Suprapubic skin (tissue), 4 donors: ENCODE data around the gene ADAM19. TPM values are rescaled to one million over a fixed set of nuclear protein-coding genes. Genes with fewer than 3 reads are reported as not detected.

Source experiments
- DNase-seq, 2 donors: peaks; one replicate each; pipeline ENCODE4 v3.0.0-alpha.2; 2019; ENCODE audit warnings: low spot score in 2 of 2
- H3K27ac ChIP-seq: fragments of 200-600 bp; sonication (generic); one replicate; pipeline ENCODE4 v1.5.1; 2019
- H3K27me3 ChIP-seq: fragments of 200-600 bp; sonication (generic); one replicate; pipeline ENCODE4 v1.5.1; 2019
- H3K36me3 ChIP-seq: fragments of 200-600 bp; sonication (generic); one replicate; pipeline ENCODE4 v1.5.1; 2019
- H3K4me1 ChIP-seq: fragments of 200-600 bp; sonication (generic); one replicate; pipeline ENCODE4 v1.5.1; 2019
- H3K4me3 ChIP-seq: fragments of 200-600 bp; sonication (generic); one replicate; pipeline ENCODE4 v1.5.1; 2019; ENCODE audit warnings: mild to moderate bottlenecking
- H3K9me3 ChIP-seq: fragments of 200-600 bp; sonication (generic); one replicate; pipeline ENCODE4 v1.5.1; 2019
- CTCF ChIP-seq, 2 donors: fragments of 200-600 bp in 1 of 2; fragments of 450-650 bp in 1 of 2; sonication (generic) in 1 of 2; IDR thresholded peaks; one replicate each; pipeline ENCODE4 v1.5.1; 2016 to 2019; ENCODE audit warnings: antibody characterized with exemption in 2 of 2, mild to moderate bottlenecking in 1 of 2, moderate library complexity in 1 of 2
- EP300 ChIP-seq: sonication (generic); formaldehyde crosslinking; IDR thresholded peaks from one replicate; pipeline ENCODE4 v1.6.1; 2017; ENCODE audit warnings: antibody characterized with exemption
- POLR2A ChIP-seq, 2 donors: fragments of 450-650 bp; IDR thresholded peaks; one replicate each; pipeline ENCODE4 v1.6.1; 2017; ENCODE audit warnings: antibody characterized with exemption in 2 of 2, mild to moderate bottlenecking in 2 of 2, moderate library complexity in 2 of 2
- POLR2AphosphoS5 ChIP-seq, 3 donors: sonication (generic); formaldehyde crosslinking; IDR thresholded peaks; one replicate each; pipeline ENCODE4 v1.6.1; 2017; ENCODE audit warnings: antibody characterized with exemption in 3 of 3
- WGBS: methylation state at CpG from one replicate; pipeline ENCODE4 v1.1.5; 2018; 5-methylcytosine and 5-hydroxymethylcytosine counted together
- total RNA-seq, 4 donors: library from RNA; depleted of rRNA; stranded (reverse); fragments of >200 nt; gene quantifications; one replicate each; pipeline ENCODE4 v1.1.0, GENCODE V29; 2016

ADAM19 gene
- total RNA-seq, 4 donors from 2014 or later = 0.42 to 2.6 (median 1.3) TPM

- no peak for TF ChIP-seq EP300
- no peak for TF ChIP-seq POLR2A (IDR thresholded peaks at IDR 0.05)
- TF ChIP-seq CTCF (IDR thresholded peaks at IDR 0.05) = no peak
- TF ChIP-seq POLR2AphosphoS5 (IDR thresholded peaks at IDR 0.05) = no peak
- H3K27me3 ChIP-seq = no peaks in the 10 kb centered on the region
- peaks cover 11% of the 10 kb centered on the region for H3K36me3 ChIP-seq
- H3K9me3 ChIP-seq = no peaks in the 10 kb centered on the region
- H3K27ac ChIP-seq = no peak overlapping the region
- H3K4me1 ChIP-seq = no peaks in the 10 kb centered on the region
- DNase-seq = no peak
- 82% methylated on average over 7 of the region's 7 CpGs for WGBS
- H3K4me3 ChIP-seq = no peak overlapping the region
Measured at GRCh38 chr5:157473383-157474320, 101.9 kb downstream of the ADAM19 start.

- Histone ChIP-seq H3K4me3 (no peak overlapping the region), H3K27ac (no peak overlapping the region), H3K4me1 (no peaks in the 10 kb centered on the region), H3K27me3 (no peaks in the 10 kb centered on the region), H3K9me3 (no peaks in the 10 kb centered on the region), H3K36me3 (peaks cover 11% of the 10 kb centered on the region)
- 100% methylated on average over 1 of the region's 1 CpG for WGBS
- DNase-seq = no peak
- TF ChIP-seq CTCF (IDR thresholded peaks at IDR 0.05) = peak in 1 of 2 donors; percentile 36
- TF ChIP-seq POLR2A (IDR thresholded peaks at IDR 0.05) = no peak
- TF ChIP-seq POLR2AphosphoS5 (IDR thresholded peaks at IDR 0.05) = no peak
- TF ChIP-seq EP300 = no peak
Measured at GRCh38 chr5:157471709-157472108, 103.9 kb downstream of the ADAM19 start.

- WGBS = 45% methylated on average over 1 of the region's 1 CpG
- no peak overlapping the region for H3K4me3 ChIP-seq
- H3K4me1 ChIP-seq = peaks cover 2% of the 10 kb centered on the region
- DNase-seq = no peak
- no peak for TF ChIP-seq POLR2A (IDR thresholded peaks at IDR 0.05)
- TF ChIP-seq EP300 = no peak
- no peak for TF ChIP-seq POLR2AphosphoS5 (IDR thresholded peaks at IDR 0.05)
- no peak for TF ChIP-seq CTCF (IDR thresholded peaks at IDR 0.05)
- peaks cover 11% of the 10 kb centered on the region for H3K36me3 ChIP-seq
- no peak overlapping the region for H3K27ac ChIP-seq
- H3K9me3 ChIP-seq = no peaks in the 10 kb centered on the region
- H3K27me3 ChIP-seq = no peaks in the 10 kb centered on the region
Measured at GRCh38 chr5:157470631-157471030, 104.9 kb downstream of the ADAM19 start.

GRCh38 chr5:157469687-157470086 is 105.9 kb downstream of the ADAM19 start:
- TF ChIP-seq POLR2AphosphoS5 (IDR thresholded peaks at IDR 0.05) (no peak), POLR2A (IDR thresholded peaks at IDR 0.05) (no peak)
- DNase-seq = no peak
- Histone ChIP-seq H3K9me3 (no peaks in the 10 kb centered on the region), H3K27me3 (no peaks in the 10 kb centered on the region), H3K4me3 (no peak overlapping the region), H3K27ac (no peak overlapping the region), H3K4me1 (peaks cover 10% of the 10 kb centered on the region), H3K36me3 (peaks cover 11% of the 10 kb centered on the region)
- WGBS = 72% methylated on average over 7 of the region's 7 CpGs

- Histone ChIP-seq H3K9me3 (no peaks in the 10 kb centered on the region), H3K4me3 (no peak overlapping the region), H3K4me1 (peaks cover 16% of the 10 kb centered on the region), H3K27me3 (no peaks in the 10 kb centered on the region), H3K36me3 (peaks cover 11% of the 10 kb centered on the region), H3K27ac (no peak overlapping the region)
- no peak for TF ChIP-seq POLR2AphosphoS5 (IDR thresholded peaks at IDR 0.05)
- no peak for TF ChIP-seq CTCF (IDR thresholded peaks at IDR 0.05)
- TF ChIP-seq POLR2A (IDR thresholded peaks at IDR 0.05) = no peak
- TF ChIP-seq EP300 = no peak
- no peak for DNase-seq
- 93% methylated on average over 2 of the region's 7 CpGs for WGBS
Measured at GRCh38 chr5:157469073-157469472, 106.5 kb downstream of the ADAM19 start.
